Fibroblast of skin of scalp (primary cell): ENCODE measurements around the gene SRRM3.
A peak's percentile ranks its signal among the peaks of the same experiment; 100 is the strongest.
"Not testable (repeated sequence)": the region's sequence is repeated elsewhere in the genome, so short reads cannot be mapped to it uniquely, and the experiment has no call there.

Source experiments
- DNase-seq: peaks from one replicate; pipeline ENCODE4 v3.0.0-alpha.2; 2013

Gene SRRM3

DNA sequence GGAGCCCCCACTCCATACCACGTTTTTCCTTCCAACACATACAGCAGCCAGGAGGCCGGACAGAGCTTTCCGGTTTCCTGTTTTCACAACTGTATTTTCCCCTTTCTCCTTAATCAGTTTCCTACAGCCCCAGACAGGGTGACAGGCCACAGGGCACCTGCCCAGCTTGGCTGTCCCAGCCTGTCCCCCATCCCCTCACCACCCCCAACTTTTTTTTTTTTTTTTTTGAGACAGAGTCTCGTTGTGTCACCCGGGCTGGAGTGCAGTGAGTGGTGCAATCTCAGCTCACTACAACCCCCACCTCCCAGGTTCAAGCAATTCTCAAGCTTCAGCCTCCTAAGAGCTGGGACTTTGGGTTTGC lies 90.5 kb downstream of the SRRM3 start:
- DNase-seq: peak; percentile 41

DNA sequence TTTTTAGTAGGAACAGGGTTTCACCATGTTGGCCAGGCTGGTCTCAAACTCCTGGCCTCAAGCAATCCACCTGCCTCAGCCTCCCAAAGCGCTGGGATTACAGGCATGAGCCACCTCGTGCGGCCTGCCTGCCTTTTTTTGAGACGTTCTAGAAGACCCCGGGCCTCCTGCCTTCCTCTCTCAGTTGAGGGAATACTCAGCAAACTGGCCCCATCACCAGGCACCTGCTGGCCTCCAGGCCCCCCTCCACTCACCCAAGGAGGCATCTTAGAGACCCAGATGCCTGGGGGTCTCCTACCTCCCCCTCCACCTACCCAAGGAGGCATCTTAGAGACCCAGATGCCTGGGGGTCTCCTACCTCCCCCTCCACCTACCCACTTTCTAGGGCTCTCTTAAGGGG lies 91.2 kb downstream of the SRRM3 start:
- DNase-seq: not testable (repeated sequence)

DNA sequence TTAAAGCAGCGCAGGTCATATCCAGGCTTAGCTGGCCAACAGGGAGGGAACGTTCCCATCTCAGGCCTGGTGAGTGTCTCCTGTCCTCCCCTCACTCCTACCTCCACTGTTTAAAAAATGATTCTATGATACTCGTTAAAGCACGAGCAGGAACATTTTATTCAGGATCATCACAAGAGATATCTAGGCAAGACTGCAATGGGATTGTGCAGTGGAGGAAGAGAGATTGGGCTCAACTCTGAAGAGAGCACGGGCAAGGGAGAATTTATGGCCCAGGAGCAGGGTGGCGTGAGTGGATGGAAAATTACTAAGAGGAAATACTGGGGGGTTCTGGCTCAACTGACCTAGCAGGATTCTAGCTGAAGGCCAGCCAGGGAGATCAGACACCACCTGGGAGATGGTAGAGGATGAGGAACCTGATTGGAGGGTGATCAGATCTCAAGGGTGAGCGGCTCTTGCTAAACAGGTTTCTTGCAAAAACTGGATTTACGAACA lies 91.8 kb downstream of the SRRM3 start:
- no peak for DNase-seq

DNA sequence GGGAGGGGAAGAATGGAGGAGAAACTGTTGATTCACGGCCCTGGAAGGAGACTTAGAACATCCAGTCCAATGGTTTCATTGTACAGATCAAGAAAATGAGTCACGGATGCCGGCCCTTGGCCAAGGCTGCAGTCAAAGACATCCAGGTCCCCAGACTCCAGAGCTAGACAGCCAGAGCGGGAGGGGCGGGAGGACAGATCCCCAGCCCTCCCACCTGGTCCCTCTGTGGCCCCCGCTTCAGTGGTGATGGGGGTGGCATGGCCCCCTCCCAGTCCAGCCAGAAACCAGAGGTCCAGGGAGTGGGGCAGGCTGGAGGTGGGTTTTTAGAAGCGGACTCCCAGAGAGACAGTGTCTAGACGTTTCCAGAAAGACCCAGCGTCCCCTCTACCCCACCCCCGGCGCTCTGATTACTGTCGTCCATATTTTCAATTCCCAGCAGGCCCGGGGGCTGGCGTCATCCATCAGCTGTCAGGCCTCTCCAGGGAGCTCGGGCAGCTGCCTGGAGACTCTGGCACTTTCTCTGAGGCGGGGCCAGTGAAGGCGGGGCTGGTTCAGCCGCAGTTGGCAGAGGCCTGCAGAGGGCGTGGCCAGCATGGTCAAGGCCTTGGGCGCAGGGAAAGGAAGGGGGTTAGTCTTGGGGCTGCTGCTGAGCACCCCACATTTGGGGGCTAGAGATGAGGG lies 92.8 kb downstream of the SRRM3 start:
- DNase-seq: peak; percentile 98

DNA sequence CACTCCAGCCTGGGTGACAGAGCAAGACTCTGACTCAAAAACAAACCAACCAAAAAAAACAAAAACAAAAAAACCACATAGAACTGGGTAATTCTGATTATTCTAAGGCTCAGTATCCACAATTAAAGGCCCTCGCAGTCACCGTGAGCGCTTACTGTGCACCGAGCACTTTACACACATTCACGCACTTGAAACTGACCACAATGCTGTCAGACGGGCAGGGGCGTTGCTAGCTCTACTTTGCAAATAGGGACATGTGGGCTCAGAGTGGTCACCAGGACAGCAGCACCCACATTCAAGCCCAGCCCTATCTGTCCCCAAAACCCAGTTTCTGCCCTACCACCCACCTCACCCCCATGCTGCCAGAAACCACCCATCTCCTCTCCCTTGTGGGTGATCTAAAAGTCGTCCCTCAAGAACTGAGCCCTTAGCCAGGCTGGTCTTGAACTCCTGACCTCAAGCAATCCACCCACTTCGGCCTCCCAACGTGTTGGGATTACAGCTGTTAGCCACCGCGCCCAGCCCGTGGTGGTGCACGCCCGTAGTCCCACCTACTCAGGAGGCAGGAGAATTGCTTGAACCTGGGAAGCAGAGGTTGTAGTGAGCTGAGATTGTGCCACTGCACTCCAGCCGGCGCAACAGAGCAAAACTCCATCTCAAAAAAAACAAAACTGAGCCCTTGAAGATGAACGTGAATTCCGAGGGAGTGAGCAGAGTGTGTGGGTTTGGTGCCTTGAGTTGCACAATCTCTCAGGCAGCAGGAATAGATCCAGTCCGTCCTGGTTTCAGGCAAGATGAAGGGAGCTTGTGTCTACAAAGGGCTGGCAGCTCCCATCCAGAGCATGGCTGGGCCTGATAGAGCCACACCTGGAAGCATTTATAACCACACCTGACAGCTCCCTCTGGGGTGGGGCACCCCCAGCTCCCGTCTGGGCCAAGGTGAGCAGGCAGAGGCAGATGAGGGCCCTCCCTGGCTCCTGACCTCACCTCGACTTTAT lies 95.3 kb downstream of the SRRM3 start:
- peak; percentile 81 for DNase-seq

DNA sequence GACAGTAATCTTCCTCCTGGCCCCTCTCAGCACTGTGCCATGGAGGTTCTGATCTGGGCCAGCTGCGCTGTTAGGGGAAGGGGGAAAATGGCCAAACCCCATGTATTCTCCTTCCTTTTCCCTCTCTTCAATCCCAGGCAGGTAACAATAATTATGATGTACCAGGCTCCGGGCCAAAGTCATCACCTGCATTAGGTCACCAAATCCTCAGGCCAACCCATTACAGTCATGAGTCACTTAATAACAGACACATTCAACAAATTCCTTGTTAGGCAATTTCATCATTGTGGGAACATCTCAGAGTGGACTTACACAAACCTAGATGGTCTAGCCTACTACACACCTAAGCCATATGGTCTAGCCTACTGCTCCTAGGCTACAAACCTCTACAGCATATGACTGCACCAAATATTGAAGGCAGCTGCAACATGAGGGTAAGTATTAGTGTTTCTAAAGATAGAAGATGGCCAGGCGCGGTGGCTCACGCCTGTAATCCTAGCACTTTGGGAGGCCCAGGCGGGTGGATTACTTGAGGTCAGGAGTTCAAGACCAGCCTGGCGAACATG lies 98.6 kb downstream of the SRRM3 start:
- DNase-seq: peak; percentile 77

DNA sequence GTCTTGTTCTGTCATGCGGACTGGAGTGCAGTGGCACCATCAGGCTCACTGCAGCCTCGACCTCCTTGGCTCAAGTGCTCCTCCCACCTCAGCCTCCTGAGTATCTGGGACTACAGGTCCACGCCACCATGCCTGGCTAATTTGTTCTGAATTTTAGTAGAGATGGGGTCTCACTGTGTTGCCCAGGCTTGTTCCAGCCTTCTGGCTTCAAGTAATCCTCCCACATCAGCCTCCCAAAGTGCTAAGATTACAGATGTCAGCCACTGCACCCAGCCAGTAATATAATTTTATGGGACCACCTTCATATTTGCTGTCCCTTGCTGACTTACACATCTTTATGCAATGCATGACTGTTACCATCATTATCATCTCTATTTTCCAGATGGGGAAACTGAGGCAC lies 99.3 kb downstream of the SRRM3 start:
- no peak for DNase-seq

DNA sequence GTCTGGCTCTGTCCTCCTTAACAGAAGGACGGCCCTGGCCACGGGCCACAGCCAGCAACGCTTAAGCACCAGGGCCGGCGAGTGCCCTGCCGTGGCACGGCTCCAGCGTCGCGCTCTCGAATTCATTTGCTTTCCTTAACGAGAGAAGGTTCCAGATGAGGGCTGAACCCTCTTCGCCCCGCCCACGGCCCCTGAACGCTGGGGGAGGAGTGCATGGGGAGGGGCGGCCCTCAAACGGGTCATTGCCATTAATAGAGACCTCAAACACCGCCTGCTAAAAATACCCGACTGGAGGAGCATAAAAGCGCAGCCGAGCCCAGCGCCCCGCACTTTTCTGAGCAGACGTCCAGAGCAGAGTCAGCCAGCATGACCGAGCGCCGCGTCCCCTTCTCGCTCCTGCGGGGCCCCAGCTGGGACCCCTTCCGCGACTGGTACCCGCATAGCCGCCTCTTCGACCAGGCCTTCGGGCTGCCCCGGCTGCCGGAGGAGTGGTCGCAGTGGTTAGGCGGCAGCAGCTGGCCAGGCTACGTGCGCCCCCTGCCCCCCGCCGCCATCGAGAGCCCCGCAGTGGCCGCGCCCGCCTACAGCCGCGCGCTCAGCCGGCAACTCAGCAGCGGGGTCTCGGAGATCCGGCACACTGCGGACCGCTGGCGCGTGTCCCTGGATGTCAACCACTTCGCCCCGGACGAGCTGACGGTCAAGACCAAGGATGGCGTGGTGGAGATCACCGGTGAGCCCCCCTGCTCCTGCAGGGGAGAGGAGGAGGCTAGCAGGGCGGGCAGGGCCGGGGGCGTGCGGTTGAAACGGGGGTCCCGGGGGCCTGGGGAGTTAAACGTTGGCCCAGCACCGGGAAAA lies 100.9 kb downstream of the SRRM3 start, which contains the start of gene HSPB1:
HSPB1 (plus strand) TSS at position 327 of the 855 bp plus-strand sequence; CDS start at position 367, 40 bp downstream.
- peak; percentile 95 for DNase-seq

DNA sequence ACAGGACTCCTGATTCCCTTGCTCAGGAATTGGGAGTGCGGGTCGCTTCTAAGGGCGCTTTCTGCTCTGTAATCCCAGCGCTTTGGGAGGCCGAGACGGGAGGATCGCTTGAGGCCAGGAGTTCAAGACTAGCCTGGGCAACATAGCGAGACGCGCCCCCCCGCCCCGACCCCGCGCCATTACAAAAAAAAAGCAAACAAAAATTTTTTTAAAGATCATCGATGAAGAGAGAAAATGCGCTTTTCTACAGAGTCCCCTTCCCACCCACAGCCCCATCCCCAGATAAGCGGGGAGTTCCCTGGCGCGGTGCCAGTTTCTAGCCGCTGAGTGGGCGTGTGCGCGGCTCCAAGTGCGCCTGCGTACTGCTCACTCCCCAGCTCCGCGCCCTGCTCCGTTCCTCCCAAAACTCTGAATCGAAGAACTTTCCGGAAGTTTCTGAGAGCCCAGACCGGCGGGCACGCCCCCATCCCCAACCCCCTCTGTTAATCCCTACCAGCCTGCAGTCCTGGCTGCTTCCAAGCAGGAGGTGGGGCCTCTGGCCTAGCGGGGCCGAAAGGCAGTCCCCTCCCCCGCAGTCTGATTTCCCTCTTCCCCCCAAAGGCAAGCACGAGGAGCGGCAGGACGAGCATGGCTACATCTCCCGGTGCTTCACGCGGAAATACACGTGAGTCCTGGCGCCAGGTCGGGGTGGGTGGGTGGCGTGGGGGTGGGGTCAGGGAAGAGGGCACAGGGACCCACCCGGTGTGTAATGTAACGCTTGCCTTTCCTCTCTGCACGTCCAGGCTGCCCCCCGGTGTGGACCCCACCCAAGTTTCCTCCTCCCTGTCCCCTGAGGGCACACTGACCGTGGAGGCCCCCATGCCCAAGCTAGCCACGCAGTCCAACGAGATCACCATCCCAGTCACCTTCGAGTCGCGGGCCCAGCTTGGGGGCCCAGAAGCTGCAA lies 101.8 kb downstream of the SRRM3 start:
- peak; percentile 95 for DNase-seq

DNA sequence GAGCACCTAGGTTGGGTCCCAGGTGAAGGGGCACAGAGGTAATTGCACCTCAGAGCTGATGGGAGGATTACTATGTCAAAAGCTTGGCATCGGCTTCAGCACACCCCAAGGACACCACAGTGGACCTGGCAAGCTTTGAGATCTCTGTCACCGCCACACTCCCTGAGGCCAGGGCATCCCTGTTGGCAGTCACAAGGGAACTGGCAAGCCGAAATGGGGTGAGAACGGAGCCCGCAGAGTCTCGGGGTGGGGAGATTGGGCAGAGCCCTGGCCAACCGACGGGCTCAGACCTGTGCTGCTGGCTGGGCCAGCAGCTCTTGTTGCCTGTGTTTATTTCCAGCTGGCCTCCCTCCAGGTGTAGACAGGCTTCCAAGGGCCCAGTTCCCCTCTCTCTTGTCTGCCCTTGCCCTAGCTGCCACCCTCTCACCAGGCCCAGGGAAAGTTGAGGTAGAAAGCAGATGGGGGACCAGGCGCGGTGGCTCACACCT lies 103.2 kb downstream of the SRRM3 start:
- no peak for DNase-seq

DNA sequence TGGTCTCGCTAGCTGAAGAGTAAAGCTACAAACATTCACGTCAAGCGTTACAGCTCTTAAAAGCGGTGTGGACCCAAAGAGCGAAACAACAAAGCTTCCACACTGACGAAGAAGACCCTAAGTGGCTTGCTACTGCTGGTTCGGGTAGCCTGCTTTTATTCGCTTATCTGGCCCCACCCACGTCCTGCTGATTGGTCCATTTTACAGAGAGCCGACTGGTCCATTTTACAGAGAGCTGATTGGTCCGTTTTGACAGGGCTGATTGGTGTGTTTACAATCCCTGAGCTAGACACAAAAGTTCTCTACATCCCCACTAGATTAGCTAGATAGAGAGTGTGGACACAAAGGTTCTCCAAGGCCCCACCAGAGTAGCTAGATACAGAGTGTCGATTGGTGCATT lies 107.2 kb downstream of the SRRM3 start:
- not testable (repeated sequence) for DNase-seq

DNA sequence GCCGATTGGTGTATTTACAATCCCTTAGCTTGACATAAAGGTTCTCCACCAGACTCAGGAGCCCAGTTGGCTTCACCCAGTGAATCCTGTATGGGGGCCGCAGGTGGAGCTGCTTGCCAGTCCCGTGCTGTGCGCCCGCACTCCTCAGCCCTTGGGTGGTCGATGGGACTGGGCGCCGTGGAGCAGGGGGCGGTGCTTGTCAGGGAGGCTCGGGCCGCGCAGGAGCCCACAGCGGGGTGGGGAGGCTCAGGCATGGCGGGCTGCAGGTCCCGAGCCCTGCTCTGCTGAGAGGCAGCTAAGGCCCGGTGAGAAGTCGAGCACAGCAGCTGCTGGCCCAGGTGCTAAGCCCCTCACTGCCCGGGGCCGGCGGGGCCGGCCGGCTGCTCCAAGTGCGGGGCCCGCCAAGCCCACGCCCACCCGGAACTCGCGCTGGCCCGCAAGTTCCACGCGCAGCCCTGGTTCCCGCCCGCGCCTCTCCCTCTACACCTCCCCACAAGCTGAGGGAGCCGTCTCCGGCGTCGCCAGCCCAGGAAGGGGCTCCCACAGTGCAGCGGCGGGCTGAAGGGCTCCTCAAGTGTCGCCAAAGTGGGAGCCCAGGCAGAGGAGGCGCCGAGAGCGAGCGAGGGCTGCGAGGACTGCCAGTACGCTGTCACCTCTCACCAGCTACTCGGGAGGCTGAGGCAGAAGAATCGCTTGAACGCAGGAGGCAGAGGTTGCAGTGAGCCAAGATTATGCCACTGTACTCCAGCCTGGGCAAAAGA lies 107.8 kb downstream of the SRRM3 start:
- not testable (repeated sequence) for DNase-seq

DNA sequence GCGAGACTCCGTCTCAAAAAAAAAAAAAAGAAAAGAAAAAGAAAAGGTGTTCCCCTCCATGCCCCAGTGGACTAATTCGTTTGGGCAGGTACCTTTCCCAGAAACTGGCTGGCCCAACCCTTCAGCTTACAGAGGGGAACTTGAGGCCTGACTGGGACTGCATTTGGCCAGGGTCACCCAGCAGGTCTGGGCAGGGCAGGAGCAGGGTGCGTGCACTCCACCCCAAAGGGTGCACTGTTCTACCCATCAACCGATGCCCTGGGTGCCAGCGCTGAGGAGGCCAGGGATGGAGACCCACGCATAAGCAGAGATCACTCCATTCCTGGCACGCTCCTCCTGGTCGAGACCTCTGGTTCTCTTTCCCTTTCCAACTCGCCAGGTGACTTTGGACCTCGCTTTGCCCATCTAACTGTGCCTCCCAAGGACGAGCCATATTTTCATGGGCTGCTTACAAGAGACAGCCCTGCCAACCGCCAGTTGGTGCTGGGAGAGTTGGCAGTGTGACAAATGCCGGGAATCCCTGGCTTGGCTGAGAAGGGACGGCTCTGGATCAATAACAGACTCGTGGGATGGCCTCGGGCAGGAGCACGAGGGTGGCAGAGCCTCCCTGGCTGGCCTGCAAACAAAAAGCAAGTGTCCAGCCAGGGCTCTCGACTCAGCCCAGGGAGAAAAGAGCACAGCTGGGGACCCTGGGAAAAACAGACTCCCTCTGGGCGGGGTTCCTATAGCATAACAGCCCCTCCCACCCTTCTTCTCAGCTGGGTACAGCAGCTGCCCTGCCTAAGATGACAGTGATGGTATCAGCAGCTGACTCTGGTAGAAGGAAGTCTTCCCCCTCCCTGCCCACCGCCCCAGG lies 108.6 kb downstream of the SRRM3 start:
- DNase-seq: no peak

DNA sequence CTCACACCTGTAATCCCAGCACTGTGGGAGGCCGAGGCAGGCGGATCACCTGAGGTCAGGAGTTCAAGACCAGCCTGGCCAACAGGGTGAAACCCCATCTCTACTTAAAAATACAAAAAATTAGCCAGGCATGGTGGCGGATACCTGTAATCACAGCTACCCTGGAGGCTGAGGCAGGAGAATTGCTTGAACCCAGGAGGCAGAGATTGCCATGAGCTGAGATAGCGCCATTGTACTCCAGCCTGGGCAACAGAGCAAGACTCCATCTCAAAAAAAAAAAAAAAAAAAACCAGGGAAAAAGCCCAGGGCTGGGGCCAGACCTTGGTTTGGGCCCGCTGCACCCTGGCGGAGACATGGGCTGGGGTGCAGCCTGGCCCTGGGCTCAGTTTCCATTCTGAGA lies 110.1 kb downstream of the SRRM3 start:
- not testable (repeated sequence) for DNase-seq

DNA sequence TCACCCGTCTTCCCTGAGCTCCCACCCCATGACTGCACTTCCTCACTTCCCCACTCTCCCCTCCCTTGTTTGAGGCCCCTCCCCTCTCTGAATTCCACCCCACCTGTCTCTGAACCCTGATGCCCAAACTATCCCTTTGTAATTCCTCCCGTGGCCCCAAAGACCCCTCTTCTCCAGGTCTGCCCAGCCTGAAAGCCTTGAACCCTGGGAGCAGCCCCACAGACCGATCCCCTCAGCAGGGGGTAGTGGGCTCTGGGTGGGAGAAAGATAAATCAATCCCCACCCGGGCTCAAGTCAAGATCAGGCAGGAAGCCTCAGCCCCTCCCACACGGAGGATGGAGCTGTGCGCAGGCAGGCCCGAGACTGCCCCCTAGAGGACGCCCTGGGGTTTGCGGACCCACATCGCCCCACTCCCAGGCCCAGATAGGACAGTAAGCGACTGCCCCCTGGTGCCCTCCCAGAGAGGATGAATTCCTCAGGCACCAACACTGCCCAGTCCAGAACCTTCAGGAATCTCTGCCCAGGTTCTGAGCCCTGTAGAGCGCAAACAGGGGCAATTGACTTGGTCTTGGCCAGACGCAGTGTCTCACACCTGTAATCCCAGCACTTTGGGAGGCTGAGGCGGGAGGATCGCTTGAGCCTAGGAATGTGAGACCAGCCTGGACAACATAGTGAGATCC lies 112.5 kb downstream of the SRRM3 start:
- DNase-seq: peak; percentile 90

DNA sequence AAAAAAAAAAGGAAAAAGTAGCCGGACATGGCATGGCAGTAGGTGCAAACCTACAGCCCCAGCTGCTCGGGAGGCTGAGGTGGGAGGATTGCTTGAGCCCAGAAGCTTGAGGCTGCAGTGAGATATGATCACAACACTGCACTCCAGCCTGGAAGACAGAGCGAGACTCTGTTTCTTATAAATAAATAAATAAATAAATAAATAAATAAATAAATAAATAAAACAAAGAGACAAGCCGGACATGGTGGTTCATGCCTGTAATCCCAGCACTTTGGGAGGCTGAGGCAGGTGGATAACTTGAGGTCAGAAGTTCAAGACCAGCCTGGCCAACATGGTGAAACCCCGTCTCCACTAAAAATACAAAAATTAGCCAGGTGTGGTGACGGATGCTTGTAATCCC lies 113.0 kb downstream of the SRRM3 start:
- not testable (repeated sequence) for DNase-seq

DNA sequence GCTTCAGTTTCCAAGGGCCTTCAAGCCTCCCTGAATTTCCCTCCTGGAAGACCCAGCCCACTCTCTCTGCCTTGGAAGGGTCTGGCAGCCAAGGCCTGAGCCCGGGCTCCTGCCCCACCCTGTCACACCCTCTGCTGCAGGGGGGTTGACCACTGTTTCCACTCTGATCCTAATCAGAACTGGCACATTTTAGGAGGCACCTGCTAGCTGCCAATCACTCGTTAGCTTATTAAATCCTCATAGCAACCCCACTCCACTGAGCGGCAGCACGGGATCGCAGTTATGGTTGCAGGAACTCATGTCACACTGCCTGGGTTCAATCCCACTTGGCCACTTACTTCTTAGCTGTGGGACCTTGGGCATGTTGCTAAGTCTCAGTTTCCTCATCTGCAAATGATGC lies 113.7 kb downstream of the SRRM3 start:
- no peak for DNase-seq
